ENCODE data around the gene ORM2.

DNA sequence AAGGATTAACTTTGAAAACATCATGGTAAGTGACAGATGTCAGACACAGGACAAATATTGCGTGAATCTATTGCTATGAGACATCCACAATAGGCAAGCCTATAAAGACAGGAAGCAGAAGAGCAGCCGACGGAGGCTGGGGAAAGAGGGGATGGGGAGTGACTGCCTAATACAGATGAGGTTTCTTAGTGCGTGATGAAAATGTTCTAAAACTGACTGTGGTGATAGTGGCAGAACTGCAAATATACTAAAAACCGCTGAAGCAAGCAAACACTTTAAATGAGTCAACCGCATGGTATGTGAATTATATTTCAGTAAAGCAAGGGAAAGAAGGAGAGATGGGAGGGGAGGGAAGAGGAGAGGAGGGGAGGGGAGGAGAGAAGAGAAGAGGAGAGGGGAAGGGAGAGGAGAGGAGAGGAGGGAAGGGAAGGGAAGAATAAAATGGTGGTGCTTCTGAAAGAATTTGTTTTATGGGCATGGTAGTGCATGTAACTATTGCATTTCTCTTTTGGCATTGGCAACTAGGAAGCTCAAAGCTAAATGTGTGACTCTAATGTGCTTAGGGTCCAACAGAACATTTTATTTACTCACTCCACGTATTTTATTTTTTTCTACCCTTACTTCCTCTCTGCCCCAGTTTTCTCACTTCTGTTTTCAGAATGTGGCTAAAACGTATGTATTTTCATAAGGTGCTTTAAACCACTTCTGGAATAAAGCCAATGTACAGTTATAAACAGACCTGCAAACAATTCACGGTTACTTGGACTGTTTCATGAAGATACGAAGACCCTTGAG is 36.9 kb downstream of the ORM2 start:
- no peak for TF ChIP-seq CTCF (IDR thresholded peaks at IDR 0.05 in 2 of 3, conservative IDR thresholded peaks at IDR 0.05 in 1 of 3; ENCODE audit: borderline replicate concordance in 1 of 3, insufficient read depth in 1 of 3, low read depth in 2 of 3, low read length in 2 of 3)
- no peak for TF ChIP-seq EZH2 (IDR thresholded peaks at IDR 0.05)
- no peak for TF ChIP-seq POLR2A (IDR thresholded peaks at IDR 0.05; ENCODE audit: borderline replicate concordance, extremely low read depth, insufficient read depth, insufficient read length)
- no peak for TF ChIP-seq SRF (IDR thresholded peaks at IDR 0.05; ENCODE audit: low read depth)
- no peak for TF ChIP-seq POLR2AphosphoS5 (IDR thresholded peaks at IDR 0.05; ENCODE audit: low read depth, low read length)
- TF ChIP-seq FOSL1 (IDR thresholded peaks at IDR 0.05; ENCODE audit: low read depth), result no peak
- no peak for TF ChIP-seq EZH2phosphoT487 (IDR thresholded peaks at IDR 0.05; ENCODE audit: borderline replicate concordance)
- TF ChIP-seq JUND (IDR thresholded peaks at IDR 0.05), result no peak
- TF ChIP-seq RAD21 (IDR thresholded peaks at IDR 0.05; ENCODE audit: low read depth), result no peak
- no peak for TF ChIP-seq SP1 (IDR thresholded peaks at IDR 0.05; ENCODE audit: low read depth)
- TF ChIP-seq, protein P1, sequence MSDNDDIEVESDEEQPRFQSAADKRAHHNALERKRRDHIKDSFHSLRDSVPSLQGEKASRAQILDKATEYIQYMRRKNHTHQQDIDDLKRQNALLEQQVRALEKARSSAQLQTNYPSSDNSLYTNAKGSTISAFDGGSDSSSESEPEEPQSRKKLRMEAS (IDR thresholded peaks at IDR 0.05), result no peak
- TF ChIP-seq, protein P2, sequence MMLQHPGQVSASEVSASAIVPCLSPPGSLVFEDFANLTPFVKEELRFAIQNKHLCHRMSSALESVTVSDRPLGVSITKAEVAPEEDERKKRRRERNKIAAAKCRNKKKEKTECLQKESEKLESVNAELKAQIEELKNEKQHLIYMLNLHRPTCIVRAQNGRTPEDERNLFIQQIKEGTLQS (IDR thresholded peaks at IDR 0.05), result no peak
